ENCODE measurements around the gene KHNYN.
A peak's percentile ranks its signal among the peaks of the same experiment; 100 is the strongest.
"Not testable (repeated sequence)": the region's sequence is repeated elsewhere in the genome, so short reads cannot be mapped to it uniquely, and the experiment has no call there.

KHNYN gene

DNA sequence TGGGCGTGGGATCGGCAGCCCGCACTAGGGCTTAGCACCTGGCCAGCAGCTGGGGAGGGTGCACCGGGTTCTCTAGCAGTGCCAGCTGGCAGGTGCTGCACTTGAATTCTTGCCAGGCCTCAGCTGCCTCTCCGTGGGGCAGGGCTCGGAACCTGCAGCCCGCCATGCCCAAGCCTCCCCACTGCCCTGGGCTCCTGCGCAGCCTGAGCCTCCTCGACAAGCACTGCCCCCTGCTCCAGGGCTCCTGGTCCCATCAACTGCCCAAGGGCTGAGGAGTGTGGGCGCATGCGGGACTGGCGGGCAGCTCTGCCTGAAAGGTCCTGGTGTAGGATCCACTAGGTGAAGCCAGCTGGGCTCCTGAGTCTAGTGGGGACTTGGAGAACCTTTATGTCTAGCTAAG, 43.5 kb downstream of the KHNYN start:
- Histone ChIP-seq H2AFZ (ENCODE audit: low read depth) (no peak overlapping the region), H3K4me2 (no peak overlapping the region), H3K27ac (no peak overlapping the region), H3K27me3 (ENCODE audit: insufficient read depth, low read depth) (no peaks in the 10 kb centered on the region), H4K20me1 (ENCODE audit: insufficient read depth) (no peaks in the 10 kb centered on the region), H3K9ac (no peak overlapping the region), H3K79me2 (ENCODE audit: insufficient read depth, low read depth) (no peaks in the 10 kb centered on the region), H3K4me1 (ENCODE audit: low read depth, poor library complexity, severe bottlenecking) (no peaks in the 10 kb centered on the region), H3K36me3 (ENCODE audit: insufficient read depth) (no peaks in the 10 kb centered on the region), H3K4me3 (IDR thresholded peaks at IDR 0.05; ENCODE audit: insufficient read depth, low read depth, low read length) (no peak overlapping the region)
- TF ChIP-seq, protein P1, sequence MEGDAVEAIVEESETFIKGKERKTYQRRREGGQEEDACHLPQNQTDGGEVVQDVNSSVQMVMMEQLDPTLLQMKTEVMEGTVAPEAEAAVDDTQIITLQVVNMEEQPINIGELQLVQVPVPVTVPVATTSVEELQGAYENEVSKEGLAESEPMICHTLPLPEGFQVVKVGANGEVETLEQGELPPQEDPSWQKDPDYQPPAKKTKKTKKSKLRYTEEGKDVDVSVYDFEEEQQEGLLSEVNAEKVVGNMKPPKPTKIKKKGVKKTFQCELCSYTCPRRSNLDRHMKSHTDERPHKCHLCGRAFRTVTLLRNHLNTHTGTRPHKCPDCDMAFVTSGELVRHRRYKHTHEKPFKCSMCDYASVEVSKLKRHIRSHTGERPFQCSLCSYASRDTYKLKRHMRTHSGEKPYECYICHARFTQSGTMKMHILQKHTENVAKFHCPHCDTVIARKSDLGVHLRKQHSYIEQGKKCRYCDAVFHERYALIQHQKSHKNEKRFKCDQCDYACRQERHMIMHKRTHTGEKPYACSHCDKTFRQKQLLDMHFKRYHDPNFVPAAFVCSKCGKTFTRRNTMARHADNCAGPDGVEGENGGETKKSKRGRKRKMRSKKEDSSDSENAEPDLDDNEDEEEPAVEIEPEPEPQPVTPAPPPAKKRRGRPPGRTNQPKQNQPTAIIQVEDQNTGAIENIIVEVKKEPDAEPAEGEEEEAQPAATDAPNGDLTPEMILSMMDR (conservative IDR thresholded peaks at IDR 0.05; ENCODE audit: low read depth, low read length) = no peak

DNA sequence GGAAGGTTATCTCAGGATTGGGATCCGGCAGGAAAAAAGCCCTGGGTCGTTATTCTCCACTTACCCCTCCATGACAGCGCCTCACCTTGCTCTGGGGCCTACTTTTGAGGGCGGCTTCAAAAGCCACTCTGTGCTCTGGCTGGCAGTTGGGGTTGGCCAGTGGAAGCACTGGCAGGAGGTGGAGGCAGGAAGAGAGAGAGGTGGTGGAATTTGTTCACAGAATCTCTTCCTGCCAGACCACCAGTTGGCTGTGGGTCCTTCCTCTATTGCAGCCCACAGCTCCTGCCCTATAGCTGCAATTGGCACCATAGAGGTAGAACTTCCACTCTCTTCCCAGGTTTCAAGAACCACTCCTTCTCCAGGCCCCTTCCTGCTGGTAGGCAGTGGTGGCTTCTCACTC, 45.5 kb downstream of the KHNYN start:
- Histone ChIP-seq H3K9ac (no peak overlapping the region), H3K79me2 (ENCODE audit: insufficient read depth, low read depth) (no peaks in the 10 kb centered on the region), H3K27ac (no peak overlapping the region), H3K27me3 (ENCODE audit: insufficient read depth, low read depth) (no peaks in the 10 kb centered on the region), H2AFZ (ENCODE audit: low read depth) (no peak overlapping the region), H3K4me1 (ENCODE audit: low read depth, poor library complexity, severe bottlenecking) (no peaks in the 10 kb centered on the region), H3K36me3 (ENCODE audit: insufficient read depth) (no peaks in the 10 kb centered on the region), H4K20me1 (ENCODE audit: insufficient read depth) (no peaks in the 10 kb centered on the region), H3K4me2 (no peak overlapping the region), H3K4me3 (IDR thresholded peaks at IDR 0.05; ENCODE audit: insufficient read depth, low read depth, low read length) (no peak overlapping the region)
- TF ChIP-seq, protein P1 (conservative IDR thresholded peaks at IDR 0.05; ENCODE audit: low read depth, low read length) = no peak

DNA sequence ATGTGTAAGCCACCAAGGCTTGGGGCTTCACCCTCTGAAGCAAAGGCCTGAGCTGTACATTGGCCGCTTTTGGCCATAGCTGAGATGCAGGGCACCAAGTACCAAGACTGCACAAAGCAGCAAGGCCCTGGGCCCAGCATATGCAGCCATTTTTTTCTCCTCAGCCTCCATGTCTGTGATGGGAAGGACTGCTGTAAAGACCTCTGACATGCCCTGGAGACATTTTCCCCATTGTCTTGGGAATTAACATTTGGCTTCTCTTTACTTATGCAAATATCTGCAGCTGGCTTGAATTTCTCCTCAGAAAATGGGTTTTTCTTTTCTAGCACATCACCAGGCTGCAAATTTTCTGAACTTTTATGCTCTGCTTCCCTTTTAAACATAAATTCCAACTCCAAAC, 50.2 kb downstream of the KHNYN start:
- H4K20me1 ChIP-seq (ENCODE audit: insufficient read depth); H3K27ac ChIP-seq: not testable (repeated sequence)

DNA sequence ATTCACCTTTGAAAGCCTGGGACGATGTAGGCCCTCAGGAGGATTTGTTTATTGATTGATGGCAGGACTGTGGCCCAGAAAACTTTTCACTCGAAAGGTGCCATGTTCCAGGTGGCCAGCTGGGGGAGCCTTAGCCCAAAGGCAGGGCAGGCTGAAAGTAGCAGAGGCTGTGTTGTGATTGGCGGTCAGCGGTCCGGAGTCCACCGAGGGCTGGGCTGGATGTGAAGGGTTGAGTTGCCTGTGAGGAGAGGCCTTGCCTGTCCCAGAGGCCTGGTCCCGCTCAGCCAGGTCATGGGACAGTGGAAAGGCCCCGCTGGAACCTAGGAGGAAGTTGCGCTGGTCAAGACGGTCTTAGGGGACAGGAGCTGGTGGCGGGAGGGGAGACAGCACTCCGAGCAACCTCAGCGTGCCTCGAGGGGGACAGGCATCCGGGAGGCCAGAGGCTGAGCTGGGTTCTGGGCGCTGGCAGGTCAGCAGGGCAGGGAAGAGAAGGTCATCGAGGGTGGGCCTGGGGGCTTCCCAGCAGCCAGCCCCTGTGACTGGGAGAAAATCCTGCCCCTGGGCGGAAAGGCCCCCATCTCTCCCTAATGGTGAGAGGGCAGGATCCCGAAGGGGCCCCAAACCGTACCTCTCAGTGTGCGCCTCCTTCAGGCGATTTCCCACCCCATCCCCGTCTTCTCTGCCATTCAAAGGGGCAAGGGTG, 52.0 kb downstream of the KHNYN start:
- no peak overlapping the region for H3K27ac ChIP-seq
- no peaks in the 10 kb centered on the region for H3K36me3 ChIP-seq (ENCODE audit: insufficient read depth)
- no peaks in the 10 kb centered on the region for H3K79me2 ChIP-seq (ENCODE audit: insufficient read depth, low read depth)
- no peak overlapping the region for H3K4me3 ChIP-seq (IDR thresholded peaks at IDR 0.05; ENCODE audit: insufficient read depth, low read depth, low read length)
- H4K20me1 ChIP-seq (ENCODE audit: insufficient read depth) = no peaks in the 10 kb centered on the region
- peaks cover 5% of the 10 kb centered on the region for H3K4me1 ChIP-seq (ENCODE audit: low read depth, poor library complexity, severe bottlenecking)
- no peaks in the 10 kb centered on the region for H3K27me3 ChIP-seq (ENCODE audit: insufficient read depth, low read depth)
- peak overlapping the region; percentile 30; the same call in 1 of the 2 replicates for H2AFZ ChIP-seq (ENCODE audit: low read depth)
- H3K9ac ChIP-seq = no peak overlapping the region
- H3K4me2 ChIP-seq = no peak overlapping the region
- TF ChIP-seq, protein P1 (conservative IDR thresholded peaks at IDR 0.05; ENCODE audit: low read depth, low read length) = peak; percentile 67

More for the DNA sequence above, 50.2 kb downstream of the KHNYN start:
- H3K9ac ChIP-seq; H3K79me2 ChIP-seq (ENCODE audit: insufficient read depth, low read depth); H3K4me1 ChIP-seq (ENCODE audit: low read depth, poor library complexity, severe bottlenecking); H2AFZ ChIP-seq (ENCODE audit: low read depth); H3K27me3 ChIP-seq (ENCODE audit: insufficient read depth, low read depth); H3K4me2 ChIP-seq; H3K36me3 ChIP-seq (ENCODE audit: insufficient read depth); H3K4me3 ChIP-seq (IDR thresholded peaks at IDR 0.05; ENCODE audit: insufficient read depth, low read depth, low read length): not testable (repeated sequence)

DNA sequence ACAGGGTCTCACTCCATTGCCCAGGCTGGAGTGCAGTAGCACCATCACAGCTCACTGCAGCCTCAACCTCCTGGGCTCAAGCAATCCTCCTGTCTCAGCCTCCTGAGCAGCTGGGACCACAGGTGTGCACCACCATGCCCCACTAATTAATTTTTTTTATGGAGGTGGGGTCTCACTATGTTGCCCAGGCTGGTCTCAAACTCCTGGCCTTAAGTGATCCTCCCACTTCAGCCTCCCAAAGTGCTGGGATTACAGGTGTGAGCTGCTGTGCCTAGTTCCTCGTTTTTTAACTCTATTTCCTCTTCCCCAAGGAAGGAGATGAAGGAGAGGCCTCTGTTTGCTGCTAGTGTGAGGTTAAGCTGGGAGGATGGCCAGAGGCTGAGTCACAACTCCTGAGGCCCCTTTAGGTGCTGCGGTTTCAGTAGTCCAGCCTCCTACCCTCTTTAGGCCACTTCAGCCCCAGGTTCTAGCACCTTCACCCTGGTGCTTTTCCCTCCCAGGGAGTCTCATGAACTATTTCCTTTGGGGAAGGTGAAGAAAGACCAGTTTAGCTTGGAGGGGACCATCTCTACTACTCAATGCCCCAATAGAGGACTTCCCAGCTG, 53.0 kb downstream of the KHNYN start:
- H3K9ac ChIP-seq; H3K4me1 ChIP-seq (ENCODE audit: low read depth, poor library complexity, severe bottlenecking); H3K27me3 ChIP-seq (ENCODE audit: insufficient read depth, low read depth); H3K4me3 ChIP-seq (IDR thresholded peaks at IDR 0.05; ENCODE audit: insufficient read depth, low read depth, low read length); H3K27ac ChIP-seq; H3K36me3 ChIP-seq (ENCODE audit: insufficient read depth); H3K4me2 ChIP-seq; H2AFZ ChIP-seq (ENCODE audit: low read depth); H4K20me1 ChIP-seq (ENCODE audit: insufficient read depth); H3K79me2 ChIP-seq (ENCODE audit: insufficient read depth, low read depth): not testable (repeated sequence)

Data from KMS-11 (cell line).